Stimulated activated CD8-positive, alpha-beta memory T cell treated with anti-CD3 and anti-CD28 coated beads, Interleukin-12 subunit alpha, Interleukin-12 subunit beta, amount 100 ng/mL, for 24 hours (primary cell): ENCODE data around the gene PROX1.

Experiments
- DNase-seq: peaks from one replicate; pipeline ENCODE4 v3.0.0-alpha.2; 2020; ENCODE audit errors: extremely low read depth

PROX1 gene

DNA sequence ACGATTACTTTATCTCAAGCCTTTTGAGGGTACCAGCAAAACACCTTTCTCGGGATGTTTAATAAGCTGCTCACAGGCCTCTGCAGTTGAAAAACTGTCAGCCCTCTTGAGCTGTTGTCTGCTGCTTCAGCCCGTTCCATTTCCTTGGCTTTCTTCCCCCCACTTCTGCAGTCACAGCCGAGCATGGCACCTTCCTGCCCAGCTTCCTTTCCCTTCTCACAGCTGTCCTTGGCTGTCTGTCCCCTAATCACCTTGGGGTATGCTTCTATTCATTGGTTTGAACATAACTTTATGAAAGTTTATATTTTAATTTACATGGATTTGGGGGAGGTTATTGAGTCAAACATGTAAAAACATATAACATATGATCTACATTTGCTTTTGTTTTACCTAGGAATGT lies 6.9 kb upstream of the PROX1 start:
- no peak for DNase-seq

DNA sequence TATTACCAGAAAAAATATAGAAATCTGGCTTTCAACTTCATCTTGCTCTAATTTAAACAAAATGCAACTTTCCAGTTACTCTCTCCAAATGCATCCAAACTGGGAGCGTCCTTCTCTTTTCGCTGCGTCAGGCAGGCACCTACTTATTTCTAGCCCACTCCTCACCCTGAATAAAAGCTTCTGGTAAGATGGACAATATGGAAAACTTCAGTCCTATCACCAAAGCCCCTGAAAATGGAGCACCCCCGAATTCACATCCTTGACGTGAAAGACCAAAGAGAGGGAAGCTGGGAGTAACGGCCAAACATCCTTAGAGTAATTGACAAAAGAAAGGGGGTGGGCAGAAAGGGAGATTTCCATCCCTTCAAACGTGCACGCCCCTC lies 5.5 kb upstream of the PROX1 start:
- DNase-seq: no peak

DNA sequence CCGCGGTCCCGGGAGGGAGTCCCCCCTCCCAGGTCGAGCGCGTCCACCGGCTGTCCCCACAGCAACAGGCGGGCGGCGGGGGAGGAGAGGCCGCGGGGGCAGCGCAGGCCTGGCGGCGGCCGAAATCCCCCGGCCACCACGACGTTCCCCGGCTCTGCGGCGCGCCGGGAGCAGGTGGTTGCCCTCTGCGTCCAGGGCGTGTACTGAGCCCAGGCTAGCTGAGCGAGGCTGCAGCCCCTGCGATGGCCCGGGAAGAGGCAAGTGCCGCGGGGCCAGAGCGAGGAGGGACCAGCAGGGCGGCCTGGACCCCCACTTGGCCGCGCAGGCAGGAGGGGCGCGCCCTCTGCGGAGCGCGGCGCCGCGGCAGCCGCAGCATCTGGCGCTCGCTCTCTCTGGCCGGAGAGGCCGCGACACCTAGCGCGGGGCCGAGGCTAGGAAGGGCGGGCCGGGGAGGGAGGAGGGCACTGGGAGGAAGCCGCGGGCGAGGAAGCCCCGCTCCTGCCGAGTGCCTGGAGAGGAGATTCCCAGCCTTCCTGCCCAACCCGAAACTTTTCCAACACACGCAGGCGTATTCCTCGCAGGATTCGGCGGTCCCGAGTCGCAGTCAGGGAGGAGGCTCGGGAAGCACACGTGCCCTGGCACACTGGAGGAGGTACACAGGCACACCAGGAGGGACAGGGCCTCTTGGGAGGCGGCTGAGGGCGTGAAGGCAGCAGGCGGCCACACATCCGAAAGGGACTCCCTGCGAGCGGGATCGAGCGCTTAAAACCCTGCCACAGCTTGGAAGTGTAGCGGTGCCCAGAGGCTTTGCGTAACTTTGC lies 4.9 kb upstream of the PROX1 start:
- DNase-seq: no peak

DNA sequence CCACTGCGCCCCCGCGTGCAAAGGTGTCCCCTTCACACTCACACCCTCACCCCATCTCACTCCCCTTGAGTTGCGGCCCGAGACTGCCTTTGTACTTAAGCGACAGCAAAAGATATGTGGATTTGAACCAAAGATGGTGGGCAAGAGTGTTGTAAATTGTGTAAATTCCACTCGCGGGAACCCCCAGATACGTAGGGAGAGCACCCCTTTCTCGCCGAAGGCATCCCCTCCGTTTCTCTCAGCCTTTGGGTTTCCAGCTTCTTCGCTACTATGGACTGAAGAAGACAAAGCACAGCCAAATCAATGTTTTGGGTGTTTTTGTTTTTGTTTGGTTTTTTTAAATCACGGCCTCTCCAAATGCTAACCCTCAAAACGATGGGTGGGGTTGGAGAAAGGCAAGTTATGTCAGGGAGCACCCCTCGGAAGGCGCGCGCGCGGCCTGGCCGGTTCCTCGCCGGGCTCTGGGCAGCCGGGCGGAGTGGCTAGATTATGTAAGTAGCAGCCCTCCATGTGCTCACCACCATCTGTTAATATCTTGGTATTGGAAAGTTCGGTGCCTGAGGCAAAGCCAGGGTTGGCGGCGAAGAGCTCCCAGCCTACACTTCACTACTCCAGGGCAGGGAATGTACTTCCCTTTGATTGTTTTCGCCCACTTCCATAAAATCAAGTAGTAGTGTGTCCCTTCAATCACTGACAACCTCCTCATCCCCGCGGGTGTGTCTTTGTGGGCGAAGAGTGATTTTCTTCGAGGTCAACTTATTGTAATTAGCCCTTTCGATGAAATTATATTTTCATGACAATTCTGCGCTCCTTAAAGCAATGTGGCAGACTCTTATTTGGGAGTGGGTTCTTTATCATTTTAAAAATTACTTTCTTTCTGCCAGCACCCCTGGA lies 4.0 kb upstream of the PROX1 start:
- no peak for DNase-seq

DNA sequence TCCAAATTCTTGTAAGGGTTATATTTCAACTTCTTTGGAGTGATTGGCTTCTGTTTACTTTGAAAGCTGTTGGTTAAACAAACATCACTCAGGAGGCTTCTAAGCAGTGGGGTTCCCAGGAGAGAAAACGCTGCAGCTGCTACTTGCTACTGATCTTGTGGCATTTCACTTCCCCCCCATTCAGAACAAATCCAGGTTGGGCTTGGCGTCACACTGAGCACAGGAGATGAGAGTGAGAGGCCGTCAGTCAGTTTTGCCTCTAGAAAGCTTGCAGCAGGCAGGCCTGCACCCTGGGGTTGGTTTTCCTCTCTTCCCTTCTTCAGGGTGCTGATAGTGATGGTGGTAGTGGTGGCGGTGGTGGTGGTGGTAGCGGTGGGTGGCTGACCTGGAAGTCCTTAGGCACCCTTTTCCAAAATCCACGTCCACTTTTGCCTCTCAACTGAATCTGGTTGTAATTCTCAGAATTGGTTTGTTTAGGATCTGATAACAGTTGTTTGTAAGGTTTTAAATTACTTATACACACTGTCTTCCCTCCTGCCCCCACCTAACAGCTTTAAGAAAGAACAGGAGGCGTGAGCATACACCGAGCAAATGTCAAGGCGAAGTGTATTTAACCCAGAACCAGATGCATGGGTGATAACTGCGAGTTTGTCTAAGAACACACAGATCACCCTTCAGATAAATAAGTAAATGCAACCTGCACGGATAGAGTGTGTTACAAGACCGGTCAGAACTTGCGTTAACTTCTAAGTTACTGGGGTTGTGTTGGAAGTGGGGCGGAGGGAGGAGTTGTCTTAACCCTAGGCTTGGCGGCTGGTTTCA lies 3.2 kb upstream of the PROX1 start:
- DNase-seq: no peak

DNA sequence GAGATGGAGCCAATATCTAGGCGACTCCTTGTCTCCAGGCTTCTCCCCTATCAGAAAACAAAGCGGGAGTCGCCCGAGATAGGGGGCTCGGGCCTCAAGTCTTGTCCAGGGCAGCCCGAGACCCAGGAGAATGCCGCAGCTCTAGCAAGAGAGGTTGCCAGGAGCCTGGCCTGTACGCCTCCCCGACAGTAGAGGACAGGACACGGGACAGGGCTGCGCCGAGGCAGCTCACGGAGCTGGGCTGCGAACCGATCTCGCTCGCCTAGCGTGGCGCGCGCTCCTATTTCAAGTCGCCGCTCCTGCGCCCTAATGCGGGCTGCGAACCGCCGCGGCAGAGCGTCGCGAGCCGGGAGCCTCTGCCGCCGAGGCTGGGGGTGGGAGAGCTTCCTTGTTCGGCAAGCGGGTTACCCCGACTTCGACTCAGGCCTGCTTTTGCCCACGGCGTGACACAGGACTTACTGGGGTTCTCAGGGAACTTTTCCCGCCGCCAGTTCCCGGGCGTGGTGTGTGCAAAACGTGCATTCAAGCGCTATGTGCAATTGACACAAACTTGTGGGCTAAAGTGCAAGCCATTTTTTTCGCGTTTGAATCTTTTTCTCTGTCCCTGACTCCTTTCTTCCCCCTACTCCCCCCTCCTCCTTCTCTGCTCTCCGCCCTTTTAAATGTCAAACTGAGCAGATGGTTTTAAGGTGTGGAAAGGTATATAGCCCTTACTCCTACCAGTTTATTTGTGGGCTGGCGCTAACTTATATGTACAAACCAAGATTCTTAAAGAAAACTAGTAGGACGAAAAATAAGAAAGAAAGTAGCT lies 2.4 kb upstream of the PROX1 start:
- DNase-seq: no peak

DNA sequence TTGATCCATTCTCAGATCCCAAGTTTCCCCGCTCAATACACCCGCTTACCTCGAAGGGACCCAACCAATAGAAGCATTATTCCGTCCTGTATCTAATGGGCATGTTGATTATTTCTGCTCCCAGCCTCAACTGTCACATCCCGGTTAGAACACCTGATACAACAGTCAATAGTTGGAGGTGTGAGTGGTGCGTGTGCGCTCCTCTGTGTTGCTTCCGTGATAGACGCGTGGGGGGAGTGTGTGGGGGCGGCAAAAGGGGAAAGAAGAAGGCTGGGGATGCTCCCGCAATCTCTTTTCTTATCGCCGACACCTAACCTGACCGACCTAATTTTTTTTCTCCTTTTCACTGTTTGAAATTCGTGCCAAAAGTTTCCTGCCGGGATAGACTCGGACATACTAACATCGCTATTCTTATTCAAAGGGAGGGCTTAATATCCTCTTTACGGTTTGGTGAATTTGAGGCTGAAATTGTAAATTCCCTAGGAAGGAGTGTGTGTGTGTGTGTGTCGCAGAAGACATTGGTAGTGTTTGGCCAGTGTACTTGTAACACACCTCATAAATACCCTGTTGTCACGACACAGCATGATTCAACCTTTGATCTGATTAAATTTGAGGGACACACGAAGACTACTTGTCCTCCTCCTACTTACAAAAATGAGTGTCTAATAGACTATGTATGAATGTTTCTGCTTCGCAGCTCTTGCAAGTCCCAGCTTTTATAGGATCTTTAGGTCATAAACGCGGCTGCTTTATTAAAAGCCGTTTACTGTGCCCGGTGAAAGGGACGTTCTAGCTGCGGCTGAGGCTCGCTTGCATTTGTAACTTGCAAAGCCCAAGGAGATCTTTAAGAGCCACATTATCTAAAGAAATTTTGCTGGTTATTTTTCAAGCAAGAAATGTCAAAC lies 1.5 kb upstream of the PROX1 start:
- DNase-seq: no peak

DNA sequence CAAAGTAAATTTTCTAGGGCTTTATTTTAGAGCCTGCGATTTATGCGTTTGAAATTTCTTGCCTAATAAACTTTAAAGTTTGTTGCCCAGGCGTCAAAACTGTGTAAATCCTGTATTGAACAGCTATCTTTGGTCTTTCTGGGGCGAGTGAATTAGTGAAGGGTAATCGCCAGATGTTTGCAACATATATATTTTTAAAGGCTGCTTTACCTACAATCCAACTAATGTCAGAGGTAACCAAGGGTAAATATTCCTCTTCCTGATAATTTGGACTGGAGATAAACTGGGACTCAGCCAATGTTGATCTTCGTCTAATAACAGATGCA lies 885 bp upstream of the PROX1 start:
- DNase-seq: no peak

DNA sequence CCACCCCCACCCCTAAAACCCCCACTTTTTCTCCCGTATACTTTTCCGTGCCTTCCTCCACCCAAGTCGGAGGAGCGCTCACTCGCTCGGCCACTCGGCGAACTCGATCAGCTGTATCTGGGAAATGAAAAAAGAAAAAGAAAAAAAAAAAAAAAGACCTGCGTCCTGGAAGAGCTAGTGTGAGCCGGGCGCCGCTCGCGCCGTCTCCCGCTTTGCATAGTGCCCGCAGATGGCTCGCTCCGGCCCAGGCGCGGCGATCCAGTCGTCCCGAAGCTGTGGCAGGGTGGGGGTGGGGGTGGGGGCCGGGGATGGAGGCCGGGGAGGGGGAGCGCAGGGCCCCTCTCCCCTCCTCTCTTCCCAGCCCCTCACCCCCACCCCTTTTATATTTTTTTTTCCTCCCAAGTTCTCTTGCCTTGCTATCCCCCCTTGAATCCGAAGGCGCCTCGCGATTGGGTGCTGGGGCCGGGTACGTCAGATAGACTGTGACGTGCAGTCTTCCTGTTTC lies 299 bp upstream of the PROX1 start:
- peak; percentile 8 for DNase-seq

DNA sequence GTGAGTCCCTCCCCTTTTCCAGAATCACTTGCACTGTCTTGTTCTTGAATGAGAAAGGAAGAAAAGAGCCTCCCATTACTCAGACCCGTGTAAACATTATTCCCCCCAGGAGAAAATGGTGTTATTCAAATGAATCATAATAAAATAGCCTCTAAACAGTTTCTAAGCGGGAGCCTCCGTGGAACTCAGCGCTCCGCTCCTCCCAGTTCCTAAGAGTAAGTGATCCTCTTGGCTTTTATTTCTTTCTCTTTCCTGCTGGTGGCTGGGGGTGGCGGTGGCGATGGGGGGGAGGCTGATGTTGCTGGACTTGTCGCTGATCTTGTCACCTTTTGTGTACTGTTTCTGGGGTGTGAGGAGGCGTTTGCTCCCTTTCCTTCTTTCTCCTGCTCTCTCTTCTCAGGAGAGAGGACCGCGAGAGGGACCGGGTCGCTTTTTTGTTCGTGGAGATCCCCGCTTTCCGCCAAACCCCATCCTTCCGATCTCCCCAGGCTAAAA lies 781 bp downstream of the PROX1 start:
- no peak for DNase-seq

DNA sequence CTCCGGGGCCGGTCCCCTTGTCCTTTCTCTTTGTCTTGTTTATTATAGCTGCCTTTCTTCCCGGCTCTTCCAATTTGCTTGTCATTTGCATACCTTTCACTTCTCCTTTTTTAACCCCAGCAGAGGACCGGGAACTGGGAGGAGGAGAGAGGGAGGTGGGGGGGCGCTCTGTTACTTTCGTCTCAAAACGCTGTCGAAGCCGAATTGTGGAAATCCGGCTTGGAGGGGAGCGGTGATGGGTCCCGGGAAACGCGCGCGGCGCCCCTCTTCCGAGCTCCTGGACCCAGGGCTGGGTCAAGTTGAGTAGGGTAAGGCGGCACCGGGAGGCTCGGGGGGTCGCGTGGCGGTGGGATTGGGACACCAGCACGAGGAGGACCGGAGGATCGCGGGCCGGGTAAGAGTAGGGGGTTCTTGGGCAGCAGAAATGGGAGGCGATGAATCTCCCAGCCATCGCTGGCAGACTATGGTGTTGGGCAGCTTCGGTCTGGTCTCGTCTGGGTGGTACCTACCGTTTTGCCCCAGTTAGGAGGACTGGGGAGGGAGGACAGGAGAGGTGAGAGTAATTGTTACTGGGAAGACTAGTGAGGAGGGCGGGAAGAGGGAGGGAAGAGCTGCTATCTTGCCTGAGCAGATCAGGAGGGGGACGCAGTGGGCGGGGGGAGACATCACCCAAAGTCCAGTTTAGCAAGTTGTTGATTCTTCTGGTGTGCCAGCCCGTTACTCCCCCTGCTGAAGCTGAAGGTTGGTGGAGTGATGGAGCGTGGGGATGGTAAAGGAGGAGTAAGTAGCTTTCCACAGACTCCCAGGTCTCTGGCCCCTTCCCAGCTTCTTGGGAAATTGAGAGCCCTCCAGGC lies 1.5 kb downstream of the PROX1 start:
- DNase-seq: no peak

DNA sequence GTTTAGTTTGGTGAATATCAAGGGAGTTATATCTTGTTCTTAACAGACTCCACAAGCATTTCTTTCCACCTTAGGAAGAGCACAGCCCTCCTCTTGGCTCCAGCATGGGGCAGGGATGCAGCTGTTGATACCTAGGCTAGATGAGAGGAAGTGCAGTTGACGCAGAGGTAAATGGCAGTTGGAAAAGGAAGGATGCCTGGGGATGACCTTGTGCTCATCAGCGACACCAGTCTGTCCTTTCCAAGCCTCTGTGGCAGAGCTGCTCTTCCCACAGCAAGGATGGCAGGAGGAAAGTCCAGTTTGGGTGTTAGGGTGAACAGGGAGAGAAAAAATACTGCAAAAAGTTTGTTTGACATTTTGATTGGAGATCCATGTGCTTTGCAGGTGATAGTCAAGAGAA lies 6.2 kb downstream of the PROX1 start:
- no peak for DNase-seq

DNA sequence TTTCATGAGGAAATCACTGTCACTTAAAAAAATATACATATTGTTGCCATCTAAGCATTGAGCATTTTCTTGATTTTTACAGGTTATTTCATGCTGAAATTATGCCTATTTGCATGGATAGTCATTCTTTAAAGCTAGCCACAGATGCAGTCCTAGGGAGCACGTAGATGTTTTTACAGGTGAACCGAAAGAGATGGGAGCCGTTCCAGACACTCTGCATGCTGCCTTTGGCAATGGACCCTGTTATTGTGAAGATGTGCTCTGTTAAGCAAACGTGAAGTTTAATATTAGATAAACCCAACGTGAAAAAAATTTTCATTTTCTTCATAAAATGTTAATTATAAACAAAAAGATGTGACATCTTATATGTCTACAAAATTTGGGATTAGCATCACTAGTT lies 7.1 kb downstream of the PROX1 start:
- DNase-seq: no peak

DNA sequence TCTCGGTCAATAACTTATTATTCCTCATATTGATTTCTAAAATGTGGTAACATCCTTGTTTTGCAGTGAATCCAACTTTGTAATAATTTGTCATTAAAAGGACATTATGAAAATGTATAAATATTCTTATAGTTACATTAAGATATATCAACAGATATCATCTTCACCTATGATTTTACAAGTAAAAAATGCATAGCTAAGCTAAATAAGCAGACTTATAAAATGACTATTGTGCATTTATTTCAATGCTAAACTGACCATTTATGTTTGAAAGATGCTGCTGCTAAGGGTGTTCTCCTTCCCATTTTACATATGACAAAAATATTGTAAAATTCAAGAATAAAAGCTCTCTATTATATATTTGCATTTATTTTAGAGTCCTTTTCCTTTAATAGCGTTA lies 7.8 kb downstream of the PROX1 start:
- no peak for DNase-seq

DNA sequence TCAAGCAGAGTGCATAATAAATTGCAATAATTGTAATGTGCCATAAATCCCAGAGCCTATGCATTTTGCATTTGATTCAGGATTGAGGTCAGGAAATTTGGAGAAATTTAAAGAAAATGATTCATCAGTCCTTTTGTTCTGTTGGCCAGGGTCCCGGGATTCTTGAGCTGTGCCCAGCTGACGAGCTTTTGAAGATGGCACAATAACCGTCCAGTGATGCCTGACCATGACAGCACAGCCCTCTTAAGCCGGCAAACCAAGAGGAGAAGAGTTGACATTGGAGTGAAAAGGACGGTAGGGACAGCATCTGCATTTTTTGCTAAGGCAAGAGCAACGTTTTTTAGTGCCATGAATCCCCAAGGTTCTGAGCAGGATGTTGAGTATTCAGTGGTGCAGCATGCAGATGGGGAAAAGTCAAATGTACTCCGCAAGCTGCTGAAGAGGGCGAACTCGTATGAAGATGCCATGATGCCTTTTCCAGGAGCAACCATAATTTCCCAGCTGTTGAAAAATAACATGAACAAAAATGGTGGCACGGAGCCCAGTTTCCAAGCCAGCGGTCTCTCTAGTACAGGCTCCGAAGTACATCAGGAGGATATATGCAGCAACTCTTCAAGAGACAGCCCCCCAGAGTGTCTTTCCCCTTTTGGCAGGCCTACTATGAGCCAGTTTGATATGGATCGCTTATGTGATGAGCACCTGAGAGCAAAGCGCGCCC lies 8.7 kb downstream of the PROX1 start:
- no peak for DNase-seq

DNA sequence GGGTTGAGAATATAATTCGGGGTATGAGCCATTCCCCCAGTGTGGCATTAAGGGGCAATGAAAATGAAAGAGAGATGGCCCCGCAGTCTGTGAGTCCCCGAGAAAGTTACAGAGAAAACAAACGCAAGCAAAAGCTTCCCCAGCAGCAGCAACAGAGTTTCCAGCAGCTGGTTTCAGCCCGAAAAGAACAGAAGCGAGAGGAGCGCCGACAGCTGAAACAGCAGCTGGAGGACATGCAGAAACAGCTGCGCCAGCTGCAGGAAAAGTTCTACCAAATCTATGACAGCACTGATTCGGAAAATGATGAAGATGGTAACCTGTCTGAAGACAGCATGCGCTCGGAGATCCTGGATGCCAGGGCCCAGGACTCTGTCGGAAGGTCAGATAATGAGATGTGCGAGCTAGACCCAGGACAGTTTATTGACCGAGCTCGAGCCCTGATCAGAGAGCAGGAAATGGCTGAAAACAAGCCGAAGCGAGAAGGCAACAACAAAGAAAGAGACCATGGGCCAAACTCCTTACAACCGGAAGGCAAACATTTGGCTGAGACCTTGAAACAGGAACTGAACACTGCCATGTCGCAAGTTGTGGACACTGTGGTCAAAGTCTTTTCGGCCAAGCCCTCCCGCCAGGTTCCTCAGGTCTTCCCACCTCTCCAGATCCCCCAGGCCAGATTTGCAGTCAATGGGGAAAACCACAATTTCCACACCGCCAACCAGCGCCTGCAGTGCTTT lies 9.4 kb downstream of the PROX1 start:
- no peak for DNase-seq

DNA sequence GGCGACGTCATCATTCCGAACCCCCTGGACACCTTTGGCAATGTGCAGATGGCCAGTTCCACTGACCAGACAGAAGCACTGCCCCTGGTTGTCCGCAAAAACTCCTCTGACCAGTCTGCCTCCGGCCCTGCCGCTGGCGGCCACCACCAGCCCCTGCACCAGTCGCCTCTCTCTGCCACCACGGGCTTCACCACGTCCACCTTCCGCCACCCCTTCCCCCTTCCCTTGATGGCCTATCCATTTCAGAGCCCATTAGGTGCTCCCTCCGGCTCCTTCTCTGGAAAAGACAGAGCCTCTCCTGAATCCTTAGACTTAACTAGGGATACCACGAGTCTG lies 10.0 kb downstream of the PROX1 start:
- DNase-seq: no peak

DNA sequence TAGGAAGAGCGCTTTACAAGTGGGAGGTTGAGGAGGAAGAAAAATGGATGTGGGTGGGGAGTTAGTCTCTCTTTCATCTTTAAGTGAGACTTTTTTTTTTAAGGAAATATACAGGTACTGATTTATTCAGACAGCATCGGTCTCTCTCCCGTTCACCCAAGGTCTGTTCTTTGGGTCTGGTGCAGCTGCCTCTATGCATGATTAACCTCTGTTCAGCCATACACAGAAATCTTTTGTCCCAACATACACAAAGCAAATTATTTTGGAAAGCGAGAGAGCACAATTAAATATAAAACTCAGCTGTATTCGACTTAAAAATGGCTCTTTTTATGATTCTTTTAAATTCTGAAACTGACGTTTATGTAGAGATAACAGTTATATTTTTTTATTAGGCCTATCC lies 11.0 kb downstream of the PROX1 start:
- DNase-seq: no peak
